VCaP (cell line): ENCODE data around the gene NUDT5.

Source experiments
- H3K27ac ChIP-seq: fragments of 450-650 bp; 2 replicates; pipeline ENCODE4 v1.5.1; 2017
- CTCF ChIP-seq: fragments of 450-650 bp; conservative IDR thresholded peaks from 2 replicates; pipeline ENCODE4 v1.5.1; 2017; ENCODE audit warnings: mild to moderate bottlenecking, moderate library complexity

Gene NUDT5

DNA sequence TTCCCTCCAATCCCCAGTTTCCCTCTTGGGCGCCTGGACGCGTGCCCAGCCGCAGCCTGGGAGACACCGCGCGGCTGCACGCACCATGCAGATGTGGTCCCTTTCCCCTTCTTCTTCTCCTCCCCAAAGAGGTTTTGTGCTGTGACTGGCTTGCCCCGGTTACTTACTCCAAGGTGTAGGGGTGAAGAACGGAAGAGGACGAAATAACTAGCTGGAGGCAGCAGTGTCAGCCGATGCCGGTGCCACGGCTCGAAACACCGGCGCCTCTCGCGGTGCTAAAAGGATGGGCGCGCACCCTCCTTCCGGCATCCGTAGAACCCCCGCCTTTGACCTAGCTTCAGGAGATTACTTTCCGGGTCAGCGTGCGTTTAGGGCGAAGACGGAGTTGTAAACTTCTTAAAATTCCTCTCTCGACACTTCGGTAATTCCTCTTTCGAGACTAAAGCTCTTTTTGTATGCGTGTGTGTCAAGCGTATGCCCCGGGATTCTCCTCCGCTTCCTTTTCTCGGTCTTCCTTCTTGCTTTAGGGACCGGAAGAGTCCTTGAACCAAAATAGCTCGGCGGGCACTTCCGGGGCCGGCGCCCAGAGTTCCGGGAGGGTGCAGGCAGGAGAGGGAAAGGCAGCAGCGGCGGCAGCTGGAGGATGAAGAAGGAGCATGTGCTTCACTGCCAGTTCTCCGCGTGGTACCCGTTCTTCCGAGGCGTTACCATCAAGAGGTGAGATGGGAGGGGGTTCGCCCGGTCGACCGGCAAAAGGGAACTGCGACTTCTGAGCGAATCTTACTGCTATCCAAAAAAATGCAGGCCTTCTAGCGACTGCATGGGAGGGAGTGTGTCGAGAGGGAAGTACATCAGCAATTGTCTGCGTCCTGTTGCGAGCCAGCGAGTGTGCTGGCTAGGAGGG, at the start of gene NUDT5, which contains the start of gene CDC123:
TSS of gene NUDT5 (minus strand) at position 289 of the 904 bp plus-strand sequence. CDS start 9,600 bp downstream, outside the sequence.
TSS of gene CDC123 (plus strand) at position 586 of the 904 bp plus-strand sequence. CDS start at position 644, 58 bp downstream.
- TF ChIP-seq CTCF = 0 out of 2 replicates have a peak, but pooled peaks have one; percentile 11
- H3K27ac ChIP-seq = peak within 1 kb of the TSS; percentile 95

GRCh38 chr10:12243864-12244620, 48.4 kb upstream of the NUDT5 start:
- H3K27ac ChIP-seq = no peak overlapping the region
- TF ChIP-seq CTCF = no peak

DNA sequence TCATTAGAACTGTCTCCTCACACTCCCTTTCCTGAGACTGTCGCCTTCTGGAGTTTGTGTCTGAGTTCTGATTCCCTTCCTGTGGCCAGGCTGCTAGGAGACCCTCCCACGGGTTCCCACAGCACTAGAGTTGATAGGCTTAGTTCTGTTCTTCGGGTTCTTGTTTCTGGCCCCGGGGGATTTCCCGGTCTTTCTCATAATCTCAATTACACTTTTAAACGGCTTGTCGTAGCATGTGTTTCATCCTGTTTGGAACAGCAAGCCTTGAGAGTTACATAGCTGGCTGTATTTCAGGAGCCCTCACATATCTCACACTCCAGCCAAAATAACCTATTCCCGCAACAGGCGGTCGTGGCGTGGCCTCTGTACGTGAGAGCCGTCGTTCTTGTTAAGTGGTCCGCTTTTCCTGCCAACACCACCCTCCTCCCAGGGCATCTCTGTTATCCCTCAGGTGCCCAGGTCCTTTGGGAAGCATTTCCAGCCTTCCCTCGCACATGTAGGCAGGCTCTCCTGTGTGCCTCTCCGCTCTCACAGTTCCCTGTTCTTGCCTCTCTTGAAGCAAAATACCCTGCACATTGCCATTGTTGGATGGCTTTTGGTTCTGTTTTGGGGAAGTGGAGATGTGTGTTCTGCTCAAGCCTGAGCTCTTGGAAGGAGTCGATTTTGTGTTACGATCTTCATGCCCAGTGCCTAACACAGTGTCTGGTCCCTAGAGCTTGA, 46.3 kb upstream of the NUDT5 start:
- no peak for TF ChIP-seq CTCF
- no peak overlapping the region for H3K27ac ChIP-seq

GRCh38 chr10:12238821-12239220, 43.1 kb upstream of the NUDT5 start:
- no peak for TF ChIP-seq CTCF
- no peak overlapping the region for H3K27ac ChIP-seq

DNA sequence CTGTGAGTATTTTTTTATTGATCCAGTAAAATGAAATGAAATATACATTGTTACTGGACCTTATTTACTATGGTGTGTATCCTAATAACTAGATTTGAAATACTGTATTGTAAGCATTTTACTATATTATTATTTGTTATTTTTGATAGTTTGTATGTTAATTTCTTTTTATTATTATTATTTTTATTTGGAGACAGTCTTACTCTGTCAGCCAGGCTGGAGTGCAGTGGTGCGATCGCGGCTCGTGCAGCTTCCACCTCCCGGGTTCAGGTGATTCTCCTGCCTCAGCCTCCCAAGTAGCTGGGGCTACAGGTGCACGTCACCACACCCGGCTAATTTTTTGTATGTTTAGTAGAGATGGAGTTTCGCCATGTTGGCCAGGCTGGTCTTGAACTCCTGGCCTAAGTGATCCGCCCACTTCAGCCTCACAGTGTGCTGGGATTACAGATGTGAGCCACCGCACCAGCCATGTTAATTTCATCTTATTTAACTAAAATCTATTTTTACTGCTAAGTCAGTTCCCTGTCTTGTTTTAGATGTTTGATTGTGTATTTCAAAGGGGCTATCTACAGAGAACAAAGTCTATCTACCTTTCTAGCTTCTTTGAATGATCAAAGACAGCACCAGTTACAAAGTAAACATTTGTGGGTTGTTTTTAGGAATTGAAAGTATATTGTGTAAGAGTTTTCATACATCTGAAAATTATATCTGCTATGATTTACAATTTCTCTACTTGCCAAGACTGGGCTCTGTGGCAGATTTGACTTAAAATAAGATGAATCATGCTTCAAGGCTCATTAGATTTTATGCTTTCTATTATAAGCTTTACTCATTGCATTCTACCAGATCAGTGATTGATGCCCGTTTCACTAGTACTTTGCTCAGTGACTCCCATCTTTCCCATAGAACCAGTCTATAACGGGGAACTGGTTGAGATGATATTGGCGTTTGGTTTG, 41.9 kb upstream of the NUDT5 start:
- TF ChIP-seq CTCF = no peak
- no peak overlapping the region for H3K27ac ChIP-seq

GRCh38 chr10:12235796-12236195, 40.1 kb upstream of the NUDT5 start:
- no peak for TF ChIP-seq CTCF
- H3K27ac ChIP-seq = no peak overlapping the region
